PC-9 (cell line): ENCODE data around the gene ELANE.

Source experiments
- CTCF ChIP-seq: fragments of 200-600 bp; sonication (generic); conservative IDR thresholded peaks from 2 replicates; pipeline ENCODE4 v1.6.1; 2017; ENCODE audit warnings: mixed run types, antibody characterized with exemption, mild to moderate bottlenecking, moderate library complexity
- EZH2 ChIP-seq: fragments of 200-600 bp; sonication (generic); IDR thresholded peaks from 2 replicates; pipeline ENCODE4 v1.8.0; 2017; ENCODE audit warnings: antibody characterized with exemption, low read depth

DNA sequence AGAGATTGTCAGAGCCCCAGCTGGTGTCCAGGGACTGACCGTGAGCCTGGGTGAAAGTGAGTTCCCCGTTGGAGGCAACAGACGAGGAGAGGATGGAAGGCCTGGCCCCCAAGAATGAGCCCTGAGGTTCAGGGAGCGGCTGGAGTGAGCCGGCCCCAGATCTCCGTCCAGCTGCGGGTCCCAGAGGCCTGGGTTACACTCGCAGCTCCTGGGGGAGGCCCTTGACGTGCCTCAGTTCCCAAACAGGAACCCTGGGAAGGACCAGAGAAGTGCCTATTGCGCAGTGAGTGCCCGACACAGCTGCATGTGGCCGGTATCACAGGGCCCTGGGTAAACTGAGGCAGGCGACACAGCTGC is 1.1 kb upstream of the ELANE start:
- TF ChIP-seq CTCF: no peak
- no peak for TF ChIP-seq EZH2
